ENCODE measurements around the gene ANO2. TPM values are rescaled to one million over a fixed set of nuclear protein-coding genes. Genes with fewer than 3 reads are reported as not detected.

ANO2 gene
- total and polyA plus RNA-seq, 2 donors (not counting 3 experiments of a cell fraction or from before 2014, with no cell fraction given): 15.4 to 65.0 TPM

GRCh38 chr12:5808981-5809380 lies 136.1 kb downstream of the ANO2 start:
- Histone ChIP-seq H3K4me3 (replicated peaks in 1 of 3; ENCODE audit: insufficient read depth in 1 of 3, low read depth in 1 of 3, low read length in 3 of 3) (no peak overlapping the region), H3K9ac (replicated peaks; ENCODE audit: extremely low read depth, insufficient read depth, low read length) (no peak overlapping the region), H4K20me1 (replicated peaks; ENCODE audit: control insufficient read depth, extremely low read depth, insufficient read depth, low read length) (peaks cover under 1% of the 10 kb centered on the region), H3K79me2 (ENCODE audit: control insufficient read depth, insufficient read depth, low read length) (no peaks in the 10 kb centered on the region), H3K36me3 (ENCODE audit: control insufficient read depth in 2 of 2, extremely low read depth in 1 of 2, insufficient read depth in 2 of 2, low read length in 2 of 2) (peaks cover 3 to 39% of the 10 kb centered on the region in 2 experiments), H3K9me1 (replicated peaks; ENCODE audit: control insufficient read depth, extremely low read depth, insufficient read depth, low read length) (no peaks in the 10 kb centered on the region), H3K4me2 (ENCODE audit: insufficient read depth, low read length) (no peak overlapping the region), H3K9me3 (replicated peaks; ENCODE audit: control insufficient read depth, insufficient read depth, low read length) (no peaks in the 10 kb centered on the region), H3K4me1 (ENCODE audit: control insufficient read depth, extremely low read depth, insufficient read depth, low read length) (no peaks in the 10 kb centered on the region), H2AFZ (ENCODE audit: low read depth, low read length) (no peak overlapping the region), H3K27me3 (ENCODE audit: control insufficient read depth in 2 of 2, insufficient read depth in 2 of 2, low read length in 2 of 2) (no peaks in the 10 kb centered on the region), H3K27ac (ENCODE audit: insufficient read depth, low read depth, low read length) (no peak overlapping the region)
- no peak for FAIRE-seq
- no TSS peak for BruUV-seq (replicated peaks)
- ChIA-PET POLR2A (no interaction called here), CTCF (interaction anchor here (0.7 to 1.2 kb wide), 2 partner anchors 14 to 64 kb away, joined by 3 to 4 read pairs; no protein-coding TSS in a partner anchor)
- dilution Hi-C loops (cut with MboI; ENCODE audit: extremely low pct_ligation_motif_present, low sequenced_read_pairs): no loop called here
- TF ChIP-seq EZH2 (IDR thresholded peaks at IDR 0.05; ENCODE audit: borderline replicate concordance, low read depth, low read length, severe bottlenecking) (no peak), POLR2A (IDR thresholded peaks at IDR 0.05; ENCODE audit: low read depth, low read length) (no peak), JUN (IDR thresholded peaks at IDR 0.05; ENCODE audit: borderline replicate concordance, insufficient read depth, insufficient read length, low read depth) (no peak), MAX (IDR thresholded peaks at IDR 0.05; ENCODE audit: insufficient read depth, insufficient read length) (no peak), POLR2AphosphoS5 (IDR thresholded peaks at IDR 0.05; ENCODE audit: insufficient read depth, low read depth, low read length) (no peak), MYC (IDR thresholded peaks at IDR 0.05; ENCODE audit: low read depth, low read length) (no peak), GATA2 (IDR thresholded peaks at IDR 0.05; ENCODE audit: insufficient read depth, insufficient read length, low read depth, low read length) (no peak), CTCF (IDR thresholded peaks at IDR 0.05; ENCODE audit: extremely low read depth in 1 of 2, insufficient read depth in 1 of 2, low read depth in 1 of 2, low read length in 2 of 2) (no peak), FOS (IDR thresholded peaks at IDR 0.05; ENCODE audit: borderline replicate concordance, insufficient read depth, low read length) (no peak)
- no peak for DNase-seq (ENCODE audit: low read depth, low spot score)
- intact Hi-C loops (cut with micrococcal nuclease): no loop called here
